Thoracic aorta (tissue), 2 donors: ENCODE results near the gene ETS2. TPM values are rescaled to one million over a fixed set of nuclear protein-coding genes. Genes with fewer than 3 reads are reported as not detected.

Source experiments
- ATAC-seq: fragments of 150-250 bp; one replicate; pipeline ENCODE4 v1.8.0; 2017; ENCODE audit warnings: low read depth; ENCODE audit not compliant: insufficient number of reproducible peaks, low FRiP score
- DNase-seq: peaks from one replicate; pipeline ENCODE4 v3.0.0-alpha.2; 2020; ENCODE audit warnings: low spot score
- H3K27ac ChIP-seq, 2 donors: fragments of 200-600 bp; sonication (generic); 1 replicate in 1 of 2; 2 replicates in 1 of 2; pipeline ENCODE4 v1.5.1; 2016; ENCODE audit warnings: mild to moderate bottlenecking in 2 of 2, moderate library complexity in 2 of 2
- H3K27me3 ChIP-seq: fragments of 200-600 bp; sonication (generic); replicated peaks from 2 replicates; pipeline ENCODE4 v1.6.0; 2016; ENCODE audit warnings: mild to moderate bottlenecking; ENCODE audit not compliant: insufficient read depth
- H3K36me3 ChIP-seq: fragments of 200-600 bp; sonication (generic); one replicate; pipeline ENCODE4 v1.5.1; 2016
- H3K4me1 ChIP-seq, 2 donors: fragments of 200-600 bp; sonication (generic); 1 replicate in 1 of 2; 2 replicates in 1 of 2; pipeline versions ENCODE4 v1.5.1 to v1.6.0; 2016; ENCODE audit warnings: low read depth in 2 of 2, mild to moderate bottlenecking in 1 of 2; ENCODE audit not compliant: control insufficient read depth in 1 of 2
- H3K4me3 ChIP-seq: fragments of 200-600 bp; sonication (generic); 2 replicates; pipeline ENCODE4 v1.5.1; 2016; ENCODE audit warnings: mild to moderate bottlenecking
- H3K9me3 ChIP-seq: fragments of 200-600 bp; sonication (generic); 2 replicates; pipeline ENCODE4 v1.5.1; 2016
- CTCF ChIP-seq: fragments of 200-600 bp; sonication (generic); IDR thresholded peaks from one replicate; pipeline ENCODE4 v1.5.1; 2019; ENCODE audit warnings: antibody characterized with exemption
- total RNA-seq, 2 donors: library from RNA; depleted of rRNA; stranded (reverse); fragments of >200 nt; gene quantifications; one replicate each; pipeline versions ENCODE4 v1.1.0 to v1.2.3, GENCODE V29; 2016

ETS2 gene
- total RNA-seq = 100 to 1,000 TPM; 120 to 226 TPM

GRCh38 chr21:38805328-38806152 is at the start of gene ETS2:
Gene ETS2, plus strand, starts transcription at chr21:38805929. Its CDS starts 4,106 bp downstream, at chr21:38810035.
- no peak for TF ChIP-seq CTCF
- DNase-seq (peak; percentile 77), ATAC-seq (peak; percentile 88)
- H3K9me3 ChIP-seq = no peaks in the 10 kb centered on the region
- peak within 1 kb of the TSS; percentile 98 for H3K27ac ChIP-seq
- H3K27me3 ChIP-seq = no peaks in the 10 kb centered on the region
- H3K4me3 ChIP-seq = peak within 1 kb of the TSS; percentile 82
- H3K36me3 ChIP-seq = no peaks in the 10 kb centered on the region
- peaks cover 15 to 41% of the 10 kb centered on the region in 2 donors for H3K4me1 ChIP-seq

- peaks cover 80 to 98% of the 10 kb centered on the region in 2 donors for H3K4me1 ChIP-seq
- no peak for ATAC-seq
Measured at GRCh38 chr21:38756746-38757145, 49.0 kb upstream of the ETS2 start.

GRCh38 chr21:38758501-38759214 is 47.1 kb upstream of the ETS2 start:
- ATAC-seq (no peak), DNase-seq (no peak)
- H3K27ac ChIP-seq = peak overlapping the region; percentile 80 to 89
- peaks cover 72 to 84% of the 10 kb centered on the region in 2 donors for H3K4me1 ChIP-seq
- no peak overlapping the region for H3K4me3 ChIP-seq
- no peaks in the 10 kb centered on the region for H3K9me3 ChIP-seq
- no peaks in the 10 kb centered on the region for H3K36me3 ChIP-seq
- H3K27me3 ChIP-seq = no peaks in the 10 kb centered on the region
- no peak for TF ChIP-seq CTCF

More at GRCh38 chr21:38756746-38757145, 49.0 kb upstream of the ETS2 start:
- Histone ChIP-seq H3K9me3 (no peaks in the 10 kb centered on the region), H3K4me3 (no peak overlapping the region), H3K27ac (peak overlapping the region; percentile 86 to 91), H3K36me3 (no peaks in the 10 kb centered on the region), H3K27me3 (no peaks in the 10 kb centered on the region)
- DNase-seq = no peak
- TF ChIP-seq CTCF = no peak

GRCh38 chr21:38759413-38759812 is 46.3 kb upstream of the ETS2 start:
- ATAC-seq = no peak
- Histone ChIP-seq H3K4me1 (peaks cover 64 to 76% of the 10 kb centered on the region in 2 donors), H3K27me3 (no peaks in the 10 kb centered on the region), H3K4me3 (no peak overlapping the region), H3K9me3 (no peaks in the 10 kb centered on the region), H3K27ac (peak overlapping the region; percentile 80 to 89), H3K36me3 (no peaks in the 10 kb centered on the region)
- no peak for DNase-seq
- no peak for TF ChIP-seq CTCF
